Trophoblast cell (in vitro differentiated cells and primary cell): ENCODE data around the gene MINDY1.

Experiments used
- DNase-seq, 2 donors: peaks; one replicate each; pipeline ENCODE4 v3.0.0-alpha.2; 2016
- H2AFZ ChIP-seq: 2 replicates; pipeline ENCODE4 v1.6.1; 2013; ENCODE audit warnings: low read length, moderate library complexity, mild to moderate bottlenecking; ENCODE audit not compliant: insufficient read depth, poor library complexity
- H2AK5ac ChIP-seq: 2 replicates; pipeline ENCODE4 v1.6.1; 2013; ENCODE audit warnings: mild to moderate bottlenecking, low read length
- H2BK120ac ChIP-seq: 2 replicates; pipeline ENCODE4 v1.6.1; 2013; ENCODE audit warnings: low read length, mild to moderate bottlenecking, moderate library complexity; ENCODE audit not compliant: insufficient read depth, poor library complexity
- H2BK12ac ChIP-seq: 2 replicates; pipeline ENCODE4 v1.6.1; 2013; ENCODE audit warnings: mild to moderate bottlenecking, low read length, moderate library complexity
- H2BK5ac ChIP-seq: 2 replicates; pipeline ENCODE4 v1.6.1; 2013; ENCODE audit warnings: low read length, low read depth, moderate library complexity, mild to moderate bottlenecking; ENCODE audit not compliant: poor library complexity
- H3K14ac ChIP-seq: 2 replicates; pipeline ENCODE4 v1.6.1; 2013; ENCODE audit warnings: mild to moderate bottlenecking, low read length
- H3K18ac ChIP-seq: 2 replicates; pipeline ENCODE4 v1.6.1; 2013; ENCODE audit warnings: mild to moderate bottlenecking, low read length
- H3K23ac ChIP-seq: 2 replicates; pipeline ENCODE4 v1.6.1; 2013; ENCODE audit warnings: low read length
- H3K27ac ChIP-seq: 2 replicates; pipeline ENCODE4 v1.5.1; 2013; ENCODE audit warnings: low read depth, mild to moderate bottlenecking, inconsistent platforms, low read length, moderate library complexity
- H3K27me3 ChIP-seq: 2 replicates; pipeline ENCODE4 v1.6.1; 2013; ENCODE audit warnings: inconsistent platforms, mild to moderate bottlenecking, low read length, moderate library complexity; ENCODE audit not compliant: insufficient read depth
- H3K36me3 ChIP-seq, 2 experiments: 1 replicate in 1 of 2; 2 replicates in 1 of 2; pipeline ENCODE4 v1.6.1; 2013; ENCODE audit warnings: low read length in 2 of 2, mild to moderate bottlenecking in 2 of 2, moderate library complexity in 1 of 2; ENCODE audit not compliant: insufficient read depth in 2 of 2, control insufficient read depth in 1 of 2
- H3K4ac ChIP-seq: 2 replicates; pipeline ENCODE4 v1.6.1; 2013; ENCODE audit warnings: low read depth, mild to moderate bottlenecking, low read length, moderate library complexity
- H3K4me1 ChIP-seq, 2 experiments: 1 replicate in 1 of 2; 2 replicates in 1 of 2; pipeline ENCODE4 v1.6.1; 2013; ENCODE audit warnings: low read length in 2 of 2, mild to moderate bottlenecking in 2 of 2, moderate library complexity in 1 of 2; ENCODE audit not compliant: insufficient read depth in 2 of 2, control insufficient read depth in 1 of 2
- H3K4me2 ChIP-seq: 2 replicates; pipeline ENCODE4 v1.6.1; 2013; ENCODE audit warnings: inconsistent platforms, mild to moderate bottlenecking, low read length, moderate library complexity
- H3K4me3 ChIP-seq: 2 replicates; pipeline ENCODE4 v1.5.1; 2013; ENCODE audit warnings: mild to moderate bottlenecking, low read depth, low read length, inconsistent platforms
- H3K79me1 ChIP-seq: one replicate; pipeline ENCODE4 v1.6.1; 2013; ENCODE audit warnings: low read length
- H3K79me2 ChIP-seq: 2 replicates; pipeline ENCODE4 v1.6.1; 2013; ENCODE audit warnings: low read length, mild to moderate bottlenecking; ENCODE audit not compliant: control insufficient read depth, insufficient read depth, poor library complexity
- H3K9ac ChIP-seq: 2 replicates; pipeline ENCODE4 v1.6.1; 2013; ENCODE audit warnings: mild to moderate bottlenecking, low read length
- H3K9me3 ChIP-seq: 2 replicates; pipeline ENCODE4 v1.6.1; 2013; ENCODE audit warnings: low read depth, mild to moderate bottlenecking, control low read depth, inconsistent platforms, low read length; ENCODE audit not compliant: insufficient read depth
- H4K12ac ChIP-seq: 2 replicates; pipeline ENCODE4 v1.6.1; 2013; ENCODE audit warnings: low read depth, mild to moderate bottlenecking, low read length, moderate library complexity
- H4K8ac ChIP-seq: 2 replicates; pipeline ENCODE4 v1.6.1; 2013; ENCODE audit warnings: low read depth, mild to moderate bottlenecking, low read length, moderate library complexity
- H4K91ac ChIP-seq: one replicate; pipeline ENCODE4 v1.6.1; 2013; ENCODE audit warnings: low read depth, mild to moderate bottlenecking, low read length, moderate library complexity
- WGBS: extraction: QIAGEN DNeasy Blood & Tissue Kit; methylation state at CpG from one replicate; pipeline ENCODE4 v1.1.7; 2013; ENCODE audit warnings: missing lambda C conversion rate; ENCODE audit not compliant: insufficient read length, insufficient coverage; ENCODE audit errors: extremely low coverage; 5-methylcytosine and 5-hydroxymethylcytosine counted together

The MINDY1 gene

GRCh38 chr1:151002611-151003010, 4.1 kb downstream of the MINDY1 start:
- no peak overlapping the region for H4K91ac ChIP-seq
- no peak overlapping the region for H2BK120ac ChIP-seq
- no peak overlapping the region for H4K12ac ChIP-seq
- no peaks in the 10 kb centered on the region for H3K9me3 ChIP-seq
- H2BK12ac ChIP-seq, result no peak overlapping the region
- H3K4me2 ChIP-seq, result no peak overlapping the region
- no peak overlapping the region for H3K4me3 ChIP-seq
- H3K14ac ChIP-seq, result no peak overlapping the region
- no CpG with 5 or more reads among the region's 2 CpGs for WGBS
- no peak overlapping the region for H3K4ac ChIP-seq
- no peak for DNase-seq
- H3K18ac ChIP-seq, result no peak overlapping the region
- no peak overlapping the region for H3K23ac ChIP-seq
- H3K36me3 ChIP-seq, result peaks cover 0 to 2% of the 10 kb centered on the region in 2 experiments
- no peak overlapping the region for H2BK5ac ChIP-seq
- no peaks in the 10 kb centered on the region for H3K79me1 ChIP-seq
- no peak overlapping the region for H4K8ac ChIP-seq
- no peaks in the 10 kb centered on the region for H3K79me2 ChIP-seq
- H2AK5ac ChIP-seq, result no peak overlapping the region
- H3K9ac ChIP-seq, result no peak overlapping the region
- peaks cover 6% of the 10 kb centered on the region in 2 experiments for H3K4me1 ChIP-seq
- no peak overlapping the region for H3K27ac ChIP-seq
- no peaks in the 10 kb centered on the region for H3K27me3 ChIP-seq
- no peak overlapping the region for H2AFZ ChIP-seq

GRCh38 chr1:151002051-151002450, 4.7 kb downstream of the MINDY1 start:
- Histone ChIP-seq H3K79me1 (no peaks in the 10 kb centered on the region), H4K91ac (no peak overlapping the region), H3K36me3 (peaks cover under 1 to 2% of the 10 kb centered on the region in 2 experiments), H4K12ac (no peak overlapping the region), H3K14ac (no peak overlapping the region), H3K27me3 (no peaks in the 10 kb centered on the region), H3K79me2 (no peaks in the 10 kb centered on the region), H4K8ac (no peak overlapping the region), H3K23ac (no peak overlapping the region), H2AK5ac (no peak overlapping the region), H3K4me2 (no peak overlapping the region), H3K4ac (no peak overlapping the region), H3K9ac (no peak overlapping the region), H3K18ac (no peak overlapping the region), H3K4me3 (no peak overlapping the region), H2AFZ (no peak overlapping the region), H3K4me1 (peaks cover 6% of the 10 kb centered on the region in 2 experiments), H2BK5ac (no peak overlapping the region), H3K27ac (no peak overlapping the region), H2BK12ac (no peak overlapping the region), H2BK120ac (no peak overlapping the region), H3K9me3 (no peaks in the 10 kb centered on the region)
- no CpG with 5 or more reads among the region's 3 CpGs for WGBS
- DNase-seq, result no peak

GRCh38 chr1:151001602-151002001, 5.1 kb downstream of the MINDY1 start:
- peaks cover 6% of the 10 kb centered on the region in 2 experiments for H3K4me1 ChIP-seq
- no peak overlapping the region for H2AK5ac ChIP-seq
- no peak overlapping the region for H3K9ac ChIP-seq
- peaks cover 2% of the 10 kb centered on the region in 2 experiments for H3K36me3 ChIP-seq
- H3K4me2 ChIP-seq, result no peak overlapping the region
- H3K9me3 ChIP-seq, result no peaks in the 10 kb centered on the region
- no peak overlapping the region for H4K8ac ChIP-seq
- no peaks in the 10 kb centered on the region for H3K27me3 ChIP-seq
- no peaks in the 10 kb centered on the region for H3K79me1 ChIP-seq
- H3K27ac ChIP-seq, result no peak overlapping the region
- no peak overlapping the region for H3K4ac ChIP-seq
- no peak overlapping the region for H2BK120ac ChIP-seq
- no peak overlapping the region for H2AFZ ChIP-seq
- no peaks in the 10 kb centered on the region for H3K79me2 ChIP-seq
- H4K12ac ChIP-seq, result no peak overlapping the region
- no peak overlapping the region for H3K23ac ChIP-seq
- no peak for DNase-seq
- no CpG with 5 or more reads among the region's 4 CpGs for WGBS
- no peak overlapping the region for H2BK5ac ChIP-seq
- H2BK12ac ChIP-seq, result no peak overlapping the region
- H4K91ac ChIP-seq, result no peak overlapping the region
- H3K14ac ChIP-seq, result no peak overlapping the region
- H3K18ac ChIP-seq, result no peak overlapping the region
- H3K4me3 ChIP-seq, result no peak overlapping the region

GRCh38 chr1:151000408-151000807, 6.3 kb downstream of the MINDY1 start:
- Histone ChIP-seq H3K18ac (no peak overlapping the region), H3K79me1 (no peaks in the 10 kb centered on the region), H2BK120ac (no peak overlapping the region), H3K9ac (no peak overlapping the region), H2BK5ac (no peak overlapping the region), H2BK12ac (no peak overlapping the region), H3K4me2 (no peak overlapping the region), H3K14ac (no peak overlapping the region), H3K79me2 (no peaks in the 10 kb centered on the region), H4K8ac (no peak overlapping the region), H4K12ac (no peak overlapping the region), H4K91ac (no peak overlapping the region), H3K9me3 (no peaks in the 10 kb centered on the region), H2AK5ac (no peak overlapping the region), H3K27ac (no peak overlapping the region), H3K23ac (no peak overlapping the region), H3K27me3 (no peaks in the 10 kb centered on the region), H3K4ac (no peak overlapping the region), H2AFZ (no peak overlapping the region), H3K36me3 (peaks cover 2% of the 10 kb centered on the region in 2 experiments), H3K4me1 (no peaks in the 10 kb centered on the region), H3K4me3 (no peak overlapping the region)
- DNase-seq, result no peak
- no CpG with 5 or more reads among the region's 3 CpGs for WGBS
